UCSD-AML1 (cell line): Measurements from ENCODE around the gene VAPA.

Source experiments
- DNase-seq: peaks from one replicate; lab custom pipeline; 2025; ENCODE audit not compliant: unreplicated experiment; lab: John Stamatoyannopoulos, UW

Gene VAPA

GRCh38 chr18:9931678-9932077, 17.9 kb downstream of the VAPA start:
- DNase-seq = no peak

- no peak for DNase-seq
These were observed 20.0 kb downstream of the VAPA start for GRCh38 chr18:9933865-9934264.

- no peak for DNase-seq
These were observed 20.5 kb downstream of the VAPA start for GRCh38 chr18:9934274-9934673.

GRCh38 chr18:9941103-9941502, 27.3 kb downstream of the VAPA start:
- DNase-seq = no peak

GRCh38 chr18:9941660-9942059, 27.8 kb downstream of the VAPA start:
- no peak for DNase-seq

GRCh38 chr18:9943311-9943710, 29.5 kb downstream of the VAPA start:
- no peak for DNase-seq

GRCh38 chr18:9944805-9945204, 31.0 kb downstream of the VAPA start:
- DNase-seq = no peak

- DNase-seq = no peak
These were observed 33.0 kb downstream of the VAPA start for GRCh38 chr18:9946831-9947230.

- DNase-seq = no peak
These were observed 33.4 kb downstream of the VAPA start for GRCh38 chr18:9947248-9947647.

- DNase-seq = no peak
These were observed 35.5 kb downstream of the VAPA start for GRCh38 chr18:9949315-9949714.

- DNase-seq = no peak
These were observed 36.0 kb downstream of the VAPA start for GRCh38 chr18:9949861-9950260.

GRCh38 chr18:9950289-9951016, 36.6 kb downstream of the VAPA start:
- no peak for DNase-seq

- peak; percentile 27 for DNase-seq
These were observed 37.4 kb downstream of the VAPA start for GRCh38 chr18:9951022-9951859.

GRCh38 chr18:9952633-9953416, 39.0 kb downstream of the VAPA start:
- DNase-seq = no peak

GRCh38 chr18:9958861-9959399, 45.1 kb downstream of the VAPA start:
- no peak for DNase-seq

GRCh38 chr18:9959564-9959963, 45.7 kb downstream of the VAPA start:
- DNase-seq = no peak

GRCh38 chr18:9960258-9960904, 46.6 kb downstream of the VAPA start:
- DNase-seq = no peak

- no peak for DNase-seq
These were observed 47.2 kb downstream of the VAPA start for GRCh38 chr18:9961041-9961440.

GRCh38 chr18:9965711-9966624, 52.2 kb downstream of the VAPA start:
- DNase-seq = no peak
